CD4-positive, alpha-beta T cell (primary cell): ENCODE measurements around the gene TMPRSS11A. TPM values are rescaled to one million over a fixed set of nuclear protein-coding genes. Genes with fewer than 3 reads are reported as not detected.

Experiments used
- ATAC-seq: fragments of 200-7000 bp; cut with Tn5 transposase; one replicate; pipeline ENCODE4 v1.10.0; 2022; ENCODE audit warnings: mild to moderate bottlenecking; ENCODE audit not compliant: poor library complexity
- CTCF ChIA-PET: fragments of 350-600 bp; sonication (Branson Sonifier 250); formaldehyde crosslinking; loops from one replicate; lab custom pipeline; 2021; ENCODE audit warnings: antibody characterized with exemption, inconsistent platforms; lab: Charles Lee
- POLR2A ChIA-PET: fragments of 350-600 bp; sonication (Branson Sonifier 250); formaldehyde crosslinking; loops from one replicate; lab custom pipeline; 2021; ENCODE audit warnings: antibody characterized with exemption, inconsistent platforms; lab: Charles Lee
- DNase-seq, 14 experiments: peaks; one replicate each; pipeline ENCODE4 v3.0.0-alpha.2; 2013 to 2020; ENCODE audit warnings: mixed read lengths in 2 of 14
- H3K27ac ChIP-seq, 2 donors: one replicate each; pipeline versions ENCODE4 v1.5.1 to v1.7.0; 2013; ENCODE audit warnings: low read length in 2 of 2, low read depth in 1 of 2, mild to moderate bottlenecking in 1 of 2
- H3K27me3 ChIP-seq, 2 experiments: 1 replicate in 1 of 2; 2 replicates in 1 of 2; pipeline versions ENCODE4 v1.6.1 to v1.7.0; 2013; ENCODE audit warnings: low read length in 2 of 2, control low read depth in 1 of 2, mild to moderate bottlenecking in 1 of 2, moderate library complexity in 1 of 2; ENCODE audit not compliant: insufficient read depth in 2 of 2, control insufficient read depth in 1 of 2
- H3K36me3 ChIP-seq: one replicate; pipeline ENCODE4 v1.6.1; 2013; ENCODE audit warnings: low read length, control low read depth; ENCODE audit not compliant: insufficient read depth
- H3K4me1 ChIP-seq: one replicate; pipeline ENCODE4 v1.6.1; 2013; ENCODE audit warnings: low read length, control low read depth; ENCODE audit not compliant: insufficient read depth
- H3K4me3 ChIP-seq: one replicate; pipeline ENCODE4 v1.5.1; 2013; ENCODE audit warnings: mild to moderate bottlenecking, low read length, moderate library complexity
- H3K9me3 ChIP-seq, 2 experiments: 1 replicate in 1 of 2; 2 replicates in 1 of 2; pipeline versions ENCODE4 v1.6.1 to v1.7.0; 2013; ENCODE audit warnings: low read length in 2 of 2, mild to moderate bottlenecking in 2 of 2, control low read depth in 1 of 2, moderate library complexity in 1 of 2; ENCODE audit not compliant: control insufficient read depth in 1 of 2, insufficient read depth in 1 of 2
- H3K27ac Mint-ChIP-seq: one replicate; pipeline ENCODE4 v1.8.0; 2020; ENCODE audit warnings: mixed read lengths
- H3K27me3 Mint-ChIP-seq: one replicate; pipeline ENCODE4 v1.8.0; 2021; ENCODE audit warnings: mixed read lengths
- H3K36me3 Mint-ChIP-seq: one replicate; pipeline ENCODE4 v1.8.0; 2021; ENCODE audit warnings: low read depth, mixed read lengths
- H3K4me1 Mint-ChIP-seq: one replicate; pipeline ENCODE4 v1.8.0; 2021; ENCODE audit warnings: low read depth, mixed read lengths
- H3K4me3 Mint-ChIP-seq: one replicate; pipeline ENCODE4 v1.8.0; 2020; ENCODE audit warnings: mild to moderate bottlenecking, mixed read lengths
- H3K9me3 Mint-ChIP-seq: one replicate; pipeline ENCODE4 v1.8.0; 2020; ENCODE audit warnings: mixed read lengths
- intact Hi-C, 2 experiments: fragments of 100-400 bp; cut with DNase I in 1 of 2; cut with micrococcal nuclease in 1 of 2; formaldehyde crosslinking; loops; one replicate each; pipeline versions ENCODE4 v1.15.1 to v1.9.0; 2023 to 2025; cut with DNase I, micrococcal nuclease
- total RNA-seq, 174 experiments: library from RNA in 2 of 174; stranded (reverse) in 2 of 174; gene quantifications; one replicate each; pipeline ENCODE4 v1.2.3 and lab custom pipeline; 2021 to 2026
- TF ChIP-seq, protein P1 (sequence below): fragments of 200-600 bp; IDR thresholded peaks from one replicate; pipeline ENCODE4 v1.8.0; 2022; ENCODE audit warnings: antibody characterized with exemption, mild to moderate bottlenecking

The TMPRSS11A gene
- total RNA-seq, 2 experiments from 2014 or later, result not detected

DNA sequence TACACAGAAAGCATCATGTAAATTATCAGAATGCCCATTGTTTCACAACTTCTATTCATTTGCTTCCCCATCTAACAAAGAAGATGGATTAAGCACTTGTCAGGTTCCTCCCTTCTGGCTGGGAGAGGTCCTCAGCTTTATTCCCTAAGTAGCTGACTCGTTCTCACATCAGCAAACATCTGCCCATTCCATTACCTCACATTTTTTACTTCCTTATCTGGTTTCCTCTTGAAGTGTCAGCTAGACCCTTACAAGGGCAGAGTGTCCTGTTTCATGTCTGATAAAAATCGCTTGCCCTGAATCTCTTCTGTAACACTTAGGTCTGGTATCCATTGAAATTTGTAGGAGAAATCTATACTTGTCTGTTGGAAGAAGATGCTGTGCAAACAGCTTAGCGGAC, 34.7 kb downstream of the TMPRSS11A start:
- ChIA-PET POLR2A (no interaction called here), CTCF (no interaction called here)
- Mint-ChIP-seq H3K4me3 (no peak overlapping the region), H3K9me3 (no peaks in the 10 kb centered on the region), H3K36me3 (no peaks in the 10 kb centered on the region), H3K4me1 (no peaks in the 10 kb centered on the region), H3K27ac (no peak overlapping the region), H3K27me3 (no peaks in the 10 kb centered on the region)
- TF ChIP-seq, protein P1, sequence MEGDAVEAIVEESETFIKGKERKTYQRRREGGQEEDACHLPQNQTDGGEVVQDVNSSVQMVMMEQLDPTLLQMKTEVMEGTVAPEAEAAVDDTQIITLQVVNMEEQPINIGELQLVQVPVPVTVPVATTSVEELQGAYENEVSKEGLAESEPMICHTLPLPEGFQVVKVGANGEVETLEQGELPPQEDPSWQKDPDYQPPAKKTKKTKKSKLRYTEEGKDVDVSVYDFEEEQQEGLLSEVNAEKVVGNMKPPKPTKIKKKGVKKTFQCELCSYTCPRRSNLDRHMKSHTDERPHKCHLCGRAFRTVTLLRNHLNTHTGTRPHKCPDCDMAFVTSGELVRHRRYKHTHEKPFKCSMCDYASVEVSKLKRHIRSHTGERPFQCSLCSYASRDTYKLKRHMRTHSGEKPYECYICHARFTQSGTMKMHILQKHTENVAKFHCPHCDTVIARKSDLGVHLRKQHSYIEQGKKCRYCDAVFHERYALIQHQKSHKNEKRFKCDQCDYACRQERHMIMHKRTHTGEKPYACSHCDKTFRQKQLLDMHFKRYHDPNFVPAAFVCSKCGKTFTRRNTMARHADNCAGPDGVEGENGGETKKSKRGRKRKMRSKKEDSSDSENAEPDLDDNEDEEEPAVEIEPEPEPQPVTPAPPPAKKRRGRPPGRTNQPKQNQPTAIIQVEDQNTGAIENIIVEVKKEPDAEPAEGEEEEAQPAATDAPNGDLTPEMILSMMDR, result no peak
- DNase-seq, result no peak
- intact Hi-C loops, result no loop called here
- Histone ChIP-seq H3K4me3 (no peak overlapping the region), H3K4me1 (no peaks in the 10 kb centered on the region), H3K36me3 (no peaks in the 10 kb centered on the region), H3K27ac (no peak overlapping the region), H3K9me3 (peaks cover 0 to 11% of the 10 kb centered on the region in 2 experiments), H3K27me3 (no peaks in the 10 kb centered on the region)
- no peak for ATAC-seq

- no peaks in the 10 kb centered on the region for H3K27me3 Mint-ChIP-seq
- H3K9me3 ChIP-seq, result peaks cover 0 to 11% of the 10 kb centered on the region in 2 experiments
- TF ChIP-seq, protein P1, result no peak
- H3K4me1 ChIP-seq, result no peaks in the 10 kb centered on the region
- intact Hi-C loops, result no loop called here
- no peaks in the 10 kb centered on the region for H3K9me3 Mint-ChIP-seq
- ChIA-PET CTCF (no interaction called here), POLR2A (no interaction called here)
- H3K27ac ChIP-seq, result no peak overlapping the region
- no peak overlapping the region for H3K4me3 ChIP-seq
- DNase-seq, result no peak
- no peaks in the 10 kb centered on the region for H3K36me3 ChIP-seq
- H3K27me3 ChIP-seq, result no peaks in the 10 kb centered on the region
- no peaks in the 10 kb centered on the region for H3K36me3 Mint-ChIP-seq
- no peak for ATAC-seq
- H3K4me3 Mint-ChIP-seq, result no peak overlapping the region
- H3K27ac Mint-ChIP-seq, result no peak overlapping the region
- no peaks in the 10 kb centered on the region for H3K4me1 Mint-ChIP-seq
Measured at GRCh38 chr4:67927251-67927650, 36.0 kb downstream of the TMPRSS11A start.

- intact Hi-C loops, result no loop called here
- Mint-ChIP-seq H3K4me1 (no peaks in the 10 kb centered on the region), H3K27me3 (no peaks in the 10 kb centered on the region), H3K4me3 (no peak overlapping the region), H3K9me3 (no peaks in the 10 kb centered on the region), H3K36me3 (no peaks in the 10 kb centered on the region), H3K27ac (no peak overlapping the region)
- Histone ChIP-seq H3K27ac (no peak overlapping the region), H3K4me3 (no peak overlapping the region), H3K27me3 (no peaks in the 10 kb centered on the region), H3K36me3 (no peaks in the 10 kb centered on the region), H3K9me3 (peaks cover 0 to 11% of the 10 kb centered on the region in 2 experiments), H3K4me1 (no peaks in the 10 kb centered on the region)
- TF ChIP-seq, protein P1, result no peak
- DNase-seq (no peak), ATAC-seq (no peak)
- POLR2A ChIA-PET, result no interaction called here
- CTCF ChIA-PET, result no interaction called here
Measured at GRCh38 chr4:67926485-67926884, 36.8 kb downstream of the TMPRSS11A start.
